NOMO-1 (cell line): ENCODE results near the gene CNTNAP5.

Experiments used
- DNase-seq, 2 experiments: peaks; one replicate each; lab custom pipeline; 2025; ENCODE audit not compliant: unreplicated experiment in 2 of 2; lab: John Stamatoyannopoulos, UW

The CNTNAP5 gene

GRCh38 chr2:124050833-124051497 is 25.9 kb downstream of the CNTNAP5 start:
- no peak for DNase-seq

- no peak for DNase-seq
Measured at GRCh38 chr2:124053796-124054195, 28.7 kb downstream of the CNTNAP5 start.

- no peak for DNase-seq
Measured at GRCh38 chr2:124063596-124063995, 38.5 kb downstream of the CNTNAP5 start.

GRCh38 chr2:124065636-124066035 is 40.5 kb downstream of the CNTNAP5 start:
- DNase-seq, result no peak

GRCh38 chr2:124066776-124067175 is 41.7 kb downstream of the CNTNAP5 start:
- no peak for DNase-seq

GRCh38 chr2:124079045-124079444 is 54.0 kb downstream of the CNTNAP5 start:
- DNase-seq, result no peak

GRCh38 chr2:124080281-124081153 is 55.4 kb downstream of the CNTNAP5 start:
- no peak for DNase-seq

GRCh38 chr2:124081154-124081716 is 56.1 kb downstream of the CNTNAP5 start:
- no peak for DNase-seq

GRCh38 chr2:124088616-124089015 is 63.5 kb downstream of the CNTNAP5 start:
- no peak for DNase-seq

- no peak for DNase-seq
Measured at GRCh38 chr2:124091721-124092120, 66.6 kb downstream of the CNTNAP5 start.

GRCh38 chr2:124092651-124093050 is 67.6 kb downstream of the CNTNAP5 start:
- no peak for DNase-seq

- no peak for DNase-seq
Measured at GRCh38 chr2:124104914-124105313, 79.8 kb downstream of the CNTNAP5 start.

GRCh38 chr2:124112206-124112605 is 87.1 kb downstream of the CNTNAP5 start:
- no peak for DNase-seq

- DNase-seq, result no peak
Measured at GRCh38 chr2:124112966-124113365, 87.9 kb downstream of the CNTNAP5 start.

GRCh38 chr2:124120246-124120645 is 95.2 kb downstream of the CNTNAP5 start:
- no peak for DNase-seq

- DNase-seq, result no peak
Measured at GRCh38 chr2:124121106-124121505, 96.0 kb downstream of the CNTNAP5 start.

GRCh38 chr2:124121760-124122275 is 96.7 kb downstream of the CNTNAP5 start:
- DNase-seq, result no peak

- no peak for DNase-seq
Measured at GRCh38 chr2:124122340-124122739, 97.3 kb downstream of the CNTNAP5 start.

GRCh38 chr2:124131276-124131675 is 106.2 kb downstream of the CNTNAP5 start:
- no peak for DNase-seq

GRCh38 chr2:124136110-124136509 is 111.0 kb downstream of the CNTNAP5 start:
- DNase-seq, result no peak

- no peak for DNase-seq
Measured at GRCh38 chr2:124138076-124138475, 113.0 kb downstream of the CNTNAP5 start.

GRCh38 chr2:124145982-124146381 is 120.9 kb downstream of the CNTNAP5 start:
- DNase-seq, result no peak
